Neuron (in vitro differentiated cells): ENCODE results near the gene EXTL1.

Source experiments
- H2AFZ ChIP-seq: one replicate; pipeline ENCODE4 v1.6.1; 2013; ENCODE audit warnings: low read depth, mild to moderate bottlenecking, inconsistent platforms, low read length, moderate library complexity
- H3K27me3 ChIP-seq: one replicate; pipeline ENCODE4 v1.6.1; 2013; ENCODE audit warnings: low read length; ENCODE audit not compliant: insufficient read depth
- H3K36me3 ChIP-seq: one replicate; pipeline ENCODE4 v1.6.1; 2013; ENCODE audit warnings: low read length; ENCODE audit not compliant: insufficient read depth
- H3K4me1 ChIP-seq: one replicate; pipeline ENCODE4 v1.6.1; 2013; ENCODE audit warnings: low read length; ENCODE audit not compliant: insufficient read depth
- H3K4me3 ChIP-seq: 2 replicates; pipeline ENCODE4 v1.5.1; 2013; ENCODE audit warnings: mild to moderate bottlenecking, low read length, moderate library complexity
- H3K9me3 ChIP-seq: one replicate; pipeline ENCODE4 v1.6.1; 2013; ENCODE audit warnings: low read length

Gene EXTL1

DNA sequence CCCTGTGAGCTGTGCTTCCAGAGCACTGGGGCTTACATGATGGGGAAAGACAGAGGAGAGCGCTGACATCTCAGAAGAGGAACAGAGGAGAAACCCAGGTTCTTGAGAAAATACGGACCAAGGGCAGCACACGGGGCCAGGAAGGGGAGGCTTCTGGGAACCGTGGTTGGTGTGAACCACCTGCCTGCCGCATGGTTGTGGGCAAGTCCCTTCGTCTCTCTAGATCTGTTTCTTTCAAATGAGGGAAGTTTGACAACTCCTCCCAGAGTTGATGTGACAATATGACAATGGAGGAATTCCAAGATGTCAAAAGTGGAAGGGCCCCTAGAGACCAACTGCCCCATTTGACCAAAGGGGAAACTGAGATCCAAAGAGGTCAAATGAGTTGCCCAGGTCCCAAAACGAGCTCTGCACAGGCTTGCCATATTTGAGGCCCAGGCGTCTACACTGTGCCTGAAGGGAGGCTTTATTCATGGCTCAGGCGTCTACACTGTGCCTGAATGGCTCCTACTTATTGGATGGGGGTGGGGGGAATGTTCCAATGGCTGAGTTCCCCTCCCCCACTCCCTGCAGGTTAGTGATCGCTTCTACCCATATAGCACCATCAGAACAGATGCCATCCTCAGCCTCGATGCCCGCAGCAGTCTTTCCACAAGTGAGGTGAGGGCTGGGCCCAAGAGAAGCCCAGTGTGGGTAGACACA is 11.2 kb downstream of the EXTL1 start:
- Histone ChIP-seq H3K27me3 (peaks cover 2% of the 10 kb centered on the region), H3K9me3 (no peaks in the 10 kb centered on the region), H3K36me3 (no peaks in the 10 kb centered on the region), H3K4me3 (no peak overlapping the region), H3K4me1 (peaks cover 8% of the 10 kb centered on the region), H2AFZ (no peak overlapping the region)

DNA sequence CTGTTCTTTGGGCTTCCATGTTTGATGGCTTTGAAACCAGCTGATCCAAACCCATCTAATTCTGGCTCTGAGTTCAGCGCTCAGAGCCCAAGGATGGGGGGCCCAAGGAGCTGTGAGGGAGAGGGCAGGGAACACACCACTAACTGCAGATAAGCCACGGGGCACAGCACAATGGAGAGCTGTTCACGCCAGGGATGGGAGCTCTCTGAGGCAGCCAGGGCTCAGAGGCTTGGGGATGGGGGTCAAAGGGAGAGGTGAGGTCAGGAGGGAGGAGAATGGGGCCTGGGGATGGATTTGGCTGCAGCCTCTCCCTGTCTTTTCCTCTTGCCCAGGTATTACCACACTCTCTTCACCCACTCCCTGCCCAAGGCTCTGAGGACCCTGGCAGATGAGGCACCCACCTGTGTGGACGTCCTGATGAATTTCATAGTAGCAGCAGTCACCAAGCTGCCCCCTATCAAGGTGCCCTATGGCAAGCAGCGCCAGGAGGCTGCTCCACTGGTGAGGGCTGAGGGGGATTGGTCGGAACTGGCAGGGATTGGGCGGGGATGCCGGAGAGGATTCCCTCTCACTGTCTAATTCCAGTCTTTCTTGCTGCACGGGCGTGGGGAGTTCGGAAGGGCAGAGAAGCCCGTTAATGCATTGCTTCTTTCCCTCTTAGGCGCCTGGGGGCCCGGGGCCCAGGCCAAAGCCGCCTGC is 13.1 kb downstream of the EXTL1 start:
- Histone ChIP-seq H3K9me3 (no peaks in the 10 kb centered on the region), H3K4me1 (peaks cover 8% of the 10 kb centered on the region), H2AFZ (peak overlapping the region; percentile 98), H3K4me3 (peak overlapping the region; percentile 71), H3K27me3 (peaks cover 2% of the 10 kb centered on the region), H3K36me3 (no peaks in the 10 kb centered on the region)

DNA sequence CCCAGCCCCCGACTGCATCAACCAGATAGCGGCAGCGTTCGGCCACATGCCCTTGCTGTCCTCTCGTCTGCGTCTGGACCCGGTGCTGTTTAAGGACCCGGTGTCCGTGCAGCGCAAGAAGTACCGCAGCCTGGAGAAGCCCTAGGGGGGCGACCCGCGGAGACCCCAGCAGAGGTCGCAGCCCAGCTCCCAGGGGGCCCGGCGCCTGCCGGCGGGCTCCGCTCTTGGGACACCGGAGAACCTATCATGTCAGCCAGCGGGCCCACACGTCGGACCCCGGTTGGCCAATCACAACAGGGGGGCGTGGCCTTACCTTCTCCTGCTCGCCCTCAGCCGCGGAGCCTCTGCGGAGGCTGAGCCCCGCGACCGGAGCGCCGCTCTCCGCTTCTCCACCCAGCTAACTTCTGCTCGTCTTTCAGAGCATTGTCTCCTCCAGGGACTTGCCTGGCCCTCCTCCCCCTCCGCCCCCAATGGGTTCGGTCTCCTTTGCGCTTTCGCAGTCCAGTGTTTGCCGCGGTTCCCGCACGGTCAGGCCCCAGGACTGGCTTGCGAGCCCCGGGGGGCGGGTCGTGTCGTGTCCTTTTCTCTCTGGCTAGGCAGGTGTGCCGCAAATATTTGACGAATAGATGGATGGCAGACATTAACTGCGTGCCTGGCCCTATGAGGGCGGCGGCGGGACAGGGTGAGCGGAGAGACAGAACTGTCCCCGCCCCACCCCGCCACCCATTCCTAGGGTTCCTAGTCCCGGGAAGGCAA is 13.8 kb downstream of the EXTL1 start:
- peaks cover 2% of the 10 kb centered on the region for H3K27me3 ChIP-seq
- H3K9me3 ChIP-seq: no peaks in the 10 kb centered on the region

DNA sequence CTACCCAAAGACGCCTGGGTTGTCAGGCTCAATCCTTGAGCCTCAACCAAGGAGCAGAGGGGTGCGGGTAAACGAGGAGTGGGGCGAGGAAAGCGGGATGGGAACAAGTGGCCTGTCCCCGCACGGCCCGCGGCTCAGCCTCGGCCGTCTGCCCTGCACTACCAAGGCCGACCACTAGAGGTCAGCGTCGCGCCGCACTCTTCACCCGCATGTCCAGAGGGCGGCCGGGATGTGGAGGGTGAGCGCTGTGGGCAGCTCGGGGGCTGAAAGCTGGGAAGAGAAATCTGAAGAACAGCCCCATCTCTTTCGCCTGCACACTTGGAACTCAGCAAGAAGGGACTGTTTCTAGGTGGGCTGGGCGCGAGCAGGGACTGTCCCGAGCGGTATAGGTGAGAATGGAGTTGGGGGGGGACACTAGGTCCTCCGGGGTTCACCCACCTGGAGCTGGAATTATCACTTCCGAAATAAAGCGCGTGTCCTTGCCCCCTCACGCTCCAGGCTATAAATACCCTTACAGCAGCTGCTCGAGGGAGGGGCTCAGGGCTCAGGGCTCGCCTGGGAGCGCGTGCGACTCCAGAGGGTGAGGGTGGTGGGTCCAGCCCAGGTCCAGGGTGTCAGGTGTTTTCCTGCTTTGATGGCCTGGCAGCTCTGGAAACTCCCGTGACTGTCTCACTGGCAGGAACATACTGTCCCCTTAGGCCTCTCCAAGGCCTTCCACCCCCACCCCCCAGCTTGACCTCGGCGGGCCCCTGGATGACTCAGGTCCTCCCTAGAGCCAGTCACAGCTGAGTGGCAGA is 14.6 kb downstream of the EXTL1 start:
- H3K9me3 ChIP-seq: no peaks in the 10 kb centered on the region
- peaks cover 2% of the 10 kb centered on the region for H3K27me3 ChIP-seq
- H3K4me3 ChIP-seq: peak overlapping the region; percentile 71
- H3K36me3 ChIP-seq: no peaks in the 10 kb centered on the region
- peak overlapping the region; percentile 98 for H2AFZ ChIP-seq
- peaks cover 8% of the 10 kb centered on the region for H3K4me1 ChIP-seq

More for the DNA sequence above, 13.8 kb downstream of the EXTL1 start:
- Histone ChIP-seq H3K36me3 (no peaks in the 10 kb centered on the region), H3K4me1 (peaks cover 8% of the 10 kb centered on the region), H3K4me3 (peak overlapping the region; percentile 71), H2AFZ (peak overlapping the region; percentile 98)

DNA sequence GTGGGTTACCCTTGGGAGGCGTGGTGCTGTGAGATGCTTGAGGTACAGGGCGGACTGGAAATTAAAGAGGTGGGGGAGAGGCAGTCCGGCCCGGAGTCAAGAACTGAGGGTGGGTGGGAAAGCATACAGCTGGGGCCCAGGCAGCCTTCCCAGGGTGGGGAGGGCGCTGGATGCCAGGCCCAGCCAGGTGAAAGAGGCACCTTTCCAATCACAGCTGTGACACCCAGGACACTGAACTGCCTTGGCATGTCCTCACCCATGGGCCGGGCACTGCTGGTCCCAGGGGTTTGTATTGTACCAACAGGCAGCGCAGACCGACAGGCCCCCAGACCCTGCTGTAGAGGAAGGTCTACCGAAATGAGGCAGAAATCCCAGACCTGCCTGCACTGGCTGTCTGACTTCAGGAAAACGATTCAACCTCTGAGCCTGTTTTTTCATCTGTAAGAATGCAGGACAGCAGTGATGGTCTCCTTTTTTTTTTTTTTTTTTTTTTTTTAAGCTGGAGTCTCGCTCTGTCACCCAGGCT is 15.2 kb downstream of the EXTL1 start:
- H3K4me1 ChIP-seq: peaks cover 8% of the 10 kb centered on the region
- no peak overlapping the region for H2AFZ ChIP-seq
- H3K9me3 ChIP-seq: no peaks in the 10 kb centered on the region
- no peak overlapping the region for H3K4me3 ChIP-seq
- H3K27me3 ChIP-seq: peaks cover 2% of the 10 kb centered on the region
- no peaks in the 10 kb centered on the region for H3K36me3 ChIP-seq

DNA sequence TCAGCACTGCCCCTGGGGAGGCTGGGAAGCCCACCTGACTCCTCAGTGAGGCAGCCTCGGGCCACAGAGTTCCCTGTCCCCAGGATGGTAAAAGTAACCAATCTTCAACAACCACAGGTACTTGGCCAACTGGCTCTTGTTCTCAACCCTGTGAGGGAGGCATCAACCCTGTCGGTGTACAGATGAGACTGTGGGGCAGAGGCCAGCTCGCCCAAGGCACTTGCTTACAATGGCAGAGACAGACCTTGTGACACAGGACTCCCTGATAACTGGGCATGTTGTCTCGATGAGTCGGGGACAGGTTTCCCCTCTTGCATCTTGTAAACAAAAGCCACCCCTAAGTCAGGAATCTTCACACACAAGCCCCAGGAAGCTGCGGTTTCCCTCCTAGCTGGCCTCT is 16.3 kb downstream of the EXTL1 start:
- no peaks in the 10 kb centered on the region for H3K27me3 ChIP-seq
- no peaks in the 10 kb centered on the region for H3K9me3 ChIP-seq
- peaks cover 8% of the 10 kb centered on the region for H3K4me1 ChIP-seq
- no peak overlapping the region for H3K4me3 ChIP-seq
- H2AFZ ChIP-seq: no peak overlapping the region
- no peaks in the 10 kb centered on the region for H3K36me3 ChIP-seq

DNA sequence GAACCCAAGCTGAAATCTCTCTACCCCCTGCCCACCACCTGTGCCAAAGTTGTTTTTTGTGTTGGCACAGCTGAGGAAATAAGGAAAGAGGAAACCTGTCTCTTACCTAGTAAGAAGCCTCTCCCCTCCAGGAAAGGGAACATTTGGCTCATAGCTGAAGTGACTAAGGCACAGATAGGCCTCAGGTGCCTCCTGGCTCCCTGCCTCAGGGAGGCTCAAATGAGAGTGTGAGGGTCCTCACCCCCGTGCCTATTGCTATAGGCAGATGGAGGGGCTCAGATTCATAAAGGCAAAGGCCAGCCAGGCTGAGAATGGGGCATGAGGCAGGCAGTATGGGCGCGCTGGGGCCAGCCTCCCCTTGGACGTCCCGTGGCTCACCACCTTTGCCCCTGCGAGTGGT is 16.9 kb downstream of the EXTL1 start:
- Histone ChIP-seq H3K4me1 (peaks cover 8% of the 10 kb centered on the region), H3K9me3 (no peaks in the 10 kb centered on the region), H3K4me3 (no peak overlapping the region), H3K27me3 (peaks cover under 1% of the 10 kb centered on the region), H2AFZ (no peak overlapping the region), H3K36me3 (no peaks in the 10 kb centered on the region)

DNA sequence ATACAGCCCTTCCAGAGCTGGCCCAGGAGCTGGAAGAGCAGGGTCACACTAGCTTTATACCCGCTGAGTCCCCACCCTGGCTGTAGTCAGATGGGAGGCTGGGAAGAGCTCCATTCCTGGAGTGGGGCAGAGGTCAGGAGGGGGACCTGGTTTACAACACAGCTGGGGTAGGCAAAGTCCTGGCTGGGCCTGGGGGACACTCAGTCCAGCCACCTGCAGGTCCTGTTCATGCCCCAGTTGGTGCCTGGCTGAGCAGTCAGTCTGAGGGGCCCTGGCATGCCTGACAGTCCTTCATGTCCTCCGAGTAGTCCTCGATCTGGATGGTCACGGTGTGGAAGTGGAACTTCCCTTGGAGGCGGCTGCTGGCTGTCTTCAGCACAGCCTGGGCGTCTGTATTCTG is 17.3 kb downstream of the EXTL1 start:
- no peak overlapping the region for H3K4me3 ChIP-seq
- no peaks in the 10 kb centered on the region for H3K36me3 ChIP-seq
- no peaks in the 10 kb centered on the region for H3K9me3 ChIP-seq
- H3K27me3 ChIP-seq: peaks cover 4% of the 10 kb centered on the region
- H2AFZ ChIP-seq: no peak overlapping the region
- H3K4me1 ChIP-seq: peaks cover 8% of the 10 kb centered on the region

DNA sequence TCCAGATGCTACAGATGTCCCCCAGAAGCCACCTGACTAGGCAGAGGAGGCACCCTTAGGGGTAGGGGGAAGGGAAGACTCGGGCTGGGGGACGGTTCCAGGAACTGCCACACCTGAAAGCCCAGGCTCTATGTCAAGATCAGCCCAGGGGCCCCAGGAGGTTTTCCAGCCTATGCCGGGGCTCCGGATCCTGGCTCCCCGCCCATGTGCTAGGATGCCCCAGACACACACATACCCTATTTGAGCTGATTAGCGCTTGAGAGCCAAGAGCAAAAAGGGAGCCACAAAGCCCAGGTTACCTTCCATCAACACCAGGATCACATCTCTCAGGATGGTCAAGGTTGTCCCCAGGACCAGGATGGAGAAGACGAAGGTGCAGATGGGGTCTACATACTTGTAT is 19.8 kb downstream of the EXTL1 start:
- Histone ChIP-seq H3K27me3 (peaks cover 28% of the 10 kb centered on the region), H3K4me1 (peaks cover 4% of the 10 kb centered on the region), H3K4me3 (no peak overlapping the region), H3K36me3 (no peaks in the 10 kb centered on the region), H2AFZ (no peak overlapping the region), H3K9me3 (no peaks in the 10 kb centered on the region)

DNA sequence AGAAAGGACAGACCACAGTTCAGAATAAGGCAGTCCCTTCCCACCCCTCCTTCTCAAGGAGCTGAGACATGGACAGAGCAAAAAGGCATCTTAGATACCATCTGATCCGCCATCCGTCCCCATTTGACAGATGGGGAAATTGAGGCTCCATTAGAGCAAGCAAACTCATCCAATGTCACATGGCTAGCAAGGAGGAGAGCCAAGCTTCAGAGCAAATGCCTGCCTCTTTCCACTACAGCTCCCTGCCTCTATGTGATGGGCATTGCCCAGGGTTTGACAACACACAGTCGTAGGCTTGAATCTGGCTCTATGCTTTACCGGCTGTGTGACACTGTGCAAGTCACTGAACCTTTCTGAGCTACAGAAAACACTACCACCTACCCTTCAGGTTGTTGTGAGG is 20.4 kb downstream of the EXTL1 start:
- Histone ChIP-seq H3K4me3 (no peak overlapping the region), H3K9me3 (no peaks in the 10 kb centered on the region), H2AFZ (no peak overlapping the region), H3K4me1 (no peaks in the 10 kb centered on the region), H3K36me3 (no peaks in the 10 kb centered on the region), H3K27me3 (peaks cover 34% of the 10 kb centered on the region)

DNA sequence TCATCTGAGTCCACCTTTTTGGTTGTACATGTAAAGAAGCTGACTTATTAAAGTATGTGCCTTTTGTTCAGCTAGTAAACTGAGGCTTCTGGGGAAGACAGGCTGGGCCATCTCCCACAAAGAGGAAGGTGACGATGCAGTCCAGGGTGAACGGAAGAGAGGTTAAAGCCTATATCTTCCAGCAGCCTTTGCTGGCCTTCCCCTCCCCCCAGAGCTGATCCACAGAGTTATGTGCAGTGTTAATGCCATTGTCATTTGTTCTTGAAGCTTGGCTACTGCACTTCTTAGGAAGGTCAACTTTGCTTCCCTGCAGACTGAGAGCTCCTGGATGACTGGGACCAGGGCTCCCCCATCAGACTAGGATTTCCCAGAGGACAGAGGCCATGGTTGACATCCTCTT is 22.2 kb downstream of the EXTL1 start:
- Histone ChIP-seq H3K36me3 (no peaks in the 10 kb centered on the region), H3K27me3 (peaks cover 48% of the 10 kb centered on the region), H3K4me3 (no peak overlapping the region), H3K4me1 (no peaks in the 10 kb centered on the region), H2AFZ (no peak overlapping the region), H3K9me3 (no peaks in the 10 kb centered on the region)

DNA sequence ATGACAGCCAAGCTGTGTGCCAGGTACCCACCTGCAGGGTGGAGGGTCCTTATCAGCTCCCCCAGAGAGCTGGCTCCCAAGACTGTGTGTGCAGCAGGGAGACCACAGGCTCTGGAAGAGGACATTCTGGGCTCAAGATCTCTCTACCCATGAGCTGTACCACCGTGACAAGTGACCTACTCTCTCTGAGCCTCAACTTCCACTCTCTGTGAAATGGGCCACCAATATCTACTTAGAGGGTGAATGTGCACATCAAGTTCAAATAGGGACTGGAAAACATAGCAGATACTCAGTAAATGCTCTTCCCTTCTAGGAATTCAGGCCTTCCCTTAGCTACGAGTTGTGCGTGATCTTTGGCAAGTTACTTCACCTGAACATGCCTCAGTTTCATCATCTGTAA is 22.8 kb downstream of the EXTL1 start:
- H3K4me3 ChIP-seq: no peak overlapping the region
- no peaks in the 10 kb centered on the region for H3K4me1 ChIP-seq
- peaks cover 54% of the 10 kb centered on the region for H3K27me3 ChIP-seq
- no peaks in the 10 kb centered on the region for H3K36me3 ChIP-seq
- no peak overlapping the region for H2AFZ ChIP-seq
- H3K9me3 ChIP-seq: no peaks in the 10 kb centered on the region
